ENCODE data around the gene INPP5K.

The INPP5K gene

DNA sequence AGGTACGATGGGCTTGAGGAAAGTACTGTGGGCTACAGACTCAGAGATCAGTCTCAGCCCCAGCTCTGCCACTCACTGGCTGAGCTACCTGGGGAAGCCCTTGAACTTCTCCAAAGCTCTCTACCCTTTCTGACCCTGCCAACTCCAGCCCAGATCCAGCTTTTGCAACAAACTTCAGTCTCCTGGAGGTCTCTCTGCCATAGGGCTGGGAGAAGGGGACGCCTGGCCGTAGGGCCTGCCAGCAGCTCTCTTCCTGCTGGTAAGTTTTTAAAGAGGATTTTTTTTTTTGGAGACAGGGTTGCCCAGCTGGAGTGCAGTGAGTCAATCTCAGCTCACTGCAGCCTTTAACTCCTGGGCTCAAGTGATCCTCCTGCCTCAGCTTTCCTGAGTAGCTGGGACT is 11.5 kb downstream of the INPP5K start:
- FAIRE-seq, result no peak

DNA sequence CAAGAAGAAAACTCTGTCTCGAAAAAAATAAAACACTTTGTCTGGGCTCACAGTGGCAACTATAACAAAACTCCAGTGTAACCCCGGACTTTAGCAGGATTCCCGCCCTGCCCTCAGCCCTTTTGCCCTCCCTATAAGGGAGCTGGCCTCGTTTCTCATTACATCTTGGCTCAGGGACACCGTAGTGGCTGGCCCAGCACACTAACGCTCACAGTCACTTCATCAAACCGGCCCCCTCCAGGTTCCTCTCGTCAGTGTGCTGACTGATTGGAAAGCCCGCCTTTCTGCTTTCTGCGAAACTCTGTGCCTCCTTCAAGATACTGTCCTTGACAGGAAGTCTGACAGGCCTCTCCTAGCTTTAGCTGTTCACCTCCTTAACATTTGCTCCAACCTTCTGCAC is 12.7 kb downstream of the INPP5K start:
- FAIRE-seq, result no peak

DNA sequence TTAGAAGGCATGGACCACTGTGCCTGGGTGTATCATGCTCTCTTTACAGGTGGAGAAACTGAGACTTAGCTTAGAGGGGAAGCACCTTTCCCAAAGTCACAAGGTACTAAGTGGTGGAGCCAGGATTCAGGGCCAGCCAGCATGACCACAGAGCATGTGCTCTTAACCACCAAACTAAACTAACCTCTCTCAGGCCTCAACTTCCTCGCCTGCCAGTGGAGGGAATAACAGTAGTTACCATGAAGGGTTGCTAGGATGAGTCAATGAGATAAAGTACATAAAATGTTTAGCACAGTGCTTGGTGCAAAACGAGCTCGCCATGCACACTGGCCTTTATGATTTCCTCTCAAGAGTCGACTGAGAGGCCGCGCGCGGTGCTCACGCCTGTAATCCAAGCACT is 17.5 kb downstream of the INPP5K start:
- no peak for FAIRE-seq

DNA sequence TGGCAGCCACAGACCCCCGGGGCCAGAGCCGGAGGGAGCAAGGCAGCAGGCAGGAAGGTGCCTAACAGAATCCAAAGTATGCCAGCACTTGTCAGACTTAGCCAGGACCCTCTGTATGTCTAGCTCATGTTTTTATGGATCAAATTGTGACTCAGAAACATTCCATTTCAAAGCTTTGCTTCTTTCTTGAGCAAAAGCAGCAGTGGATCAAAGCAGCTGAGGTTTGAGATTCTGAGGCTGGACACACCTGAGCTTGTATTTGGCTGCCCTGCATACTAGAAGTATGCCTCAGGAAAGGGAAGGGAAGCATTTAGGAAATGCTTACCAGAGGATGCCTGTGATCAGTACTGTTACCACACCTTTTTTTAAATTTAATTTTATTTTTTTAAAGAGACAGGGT is 18.2 kb downstream of the INPP5K start:
- FAIRE-seq, result no peak

DNA sequence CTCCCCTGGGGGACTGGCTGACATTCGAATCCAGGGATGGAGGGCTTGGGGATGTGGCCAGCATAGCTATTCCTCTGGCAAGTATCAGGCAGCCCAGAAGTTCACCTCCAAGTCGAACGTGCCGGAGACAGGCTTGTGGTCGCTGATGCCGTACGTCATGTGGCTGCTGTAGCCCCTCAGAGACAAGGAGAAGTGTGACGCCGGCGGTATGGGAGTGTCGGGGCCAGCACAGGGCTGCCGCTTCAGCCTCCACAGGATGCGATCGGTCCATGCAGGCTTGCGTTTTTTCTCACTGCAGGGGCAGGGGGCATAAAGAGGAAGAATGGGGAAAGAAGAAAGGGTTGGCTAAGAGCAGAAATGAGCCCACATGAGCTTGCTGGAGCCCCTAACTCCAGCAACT is 18.6 kb downstream of the INPP5K start:
- FAIRE-seq, result no peak

DNA sequence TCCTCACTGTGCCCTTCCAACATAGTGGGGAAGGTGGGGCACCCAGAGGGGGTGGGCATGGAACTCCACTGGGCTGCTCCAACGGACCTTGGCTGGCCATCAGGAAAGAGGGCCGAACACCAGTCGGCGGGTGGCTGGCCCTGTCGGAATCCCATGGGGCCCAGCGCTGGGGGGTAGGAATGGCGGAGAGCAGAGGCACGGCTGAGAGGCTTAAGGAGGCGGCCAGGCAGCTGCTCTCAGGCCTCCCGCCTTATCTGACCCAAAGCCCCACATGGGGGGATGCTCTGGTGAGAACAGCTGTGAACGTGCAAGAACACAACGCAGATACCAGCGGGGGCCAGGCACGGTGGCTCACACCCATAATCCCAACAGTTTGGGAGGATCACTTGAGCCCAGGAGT is 19.5 kb downstream of the INPP5K start:
- FAIRE-seq, result no peak

DNA sequence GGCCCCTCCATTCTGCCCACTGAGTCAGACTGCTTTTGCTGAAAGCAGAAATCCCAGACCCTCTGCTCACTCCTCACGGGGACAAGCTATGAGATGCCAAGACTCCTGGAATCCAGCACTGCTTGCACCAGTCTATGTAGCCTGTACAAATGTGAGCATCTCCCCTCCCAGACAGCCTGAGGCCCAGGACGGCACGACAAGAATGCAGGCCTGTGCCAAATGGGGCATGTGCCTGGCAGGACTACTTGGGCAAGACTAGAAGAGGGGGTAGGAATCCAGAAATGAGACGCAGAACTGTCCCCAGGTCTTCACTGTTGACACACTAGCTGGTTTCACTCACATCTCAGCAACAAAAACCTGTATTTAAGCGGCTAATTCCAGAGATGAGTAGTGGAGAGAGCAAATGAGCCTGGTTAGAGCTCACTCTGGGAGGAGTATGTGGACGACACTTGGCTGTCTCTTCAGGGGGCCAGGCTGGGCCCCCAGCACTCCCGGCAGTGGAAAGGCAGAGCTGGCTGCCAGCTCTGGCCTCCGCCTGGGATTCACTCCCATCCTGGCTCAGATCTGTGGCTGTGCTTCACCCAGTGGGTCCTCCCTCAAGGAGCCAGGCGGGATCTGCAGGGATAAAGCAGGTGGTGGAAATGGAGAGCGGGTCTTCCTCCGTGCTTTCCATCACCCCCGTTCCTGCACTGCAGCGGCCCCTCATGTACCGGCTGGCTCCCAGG is 21.0 kb downstream of the INPP5K start:
- FAIRE-seq, result no peak

DNA sequence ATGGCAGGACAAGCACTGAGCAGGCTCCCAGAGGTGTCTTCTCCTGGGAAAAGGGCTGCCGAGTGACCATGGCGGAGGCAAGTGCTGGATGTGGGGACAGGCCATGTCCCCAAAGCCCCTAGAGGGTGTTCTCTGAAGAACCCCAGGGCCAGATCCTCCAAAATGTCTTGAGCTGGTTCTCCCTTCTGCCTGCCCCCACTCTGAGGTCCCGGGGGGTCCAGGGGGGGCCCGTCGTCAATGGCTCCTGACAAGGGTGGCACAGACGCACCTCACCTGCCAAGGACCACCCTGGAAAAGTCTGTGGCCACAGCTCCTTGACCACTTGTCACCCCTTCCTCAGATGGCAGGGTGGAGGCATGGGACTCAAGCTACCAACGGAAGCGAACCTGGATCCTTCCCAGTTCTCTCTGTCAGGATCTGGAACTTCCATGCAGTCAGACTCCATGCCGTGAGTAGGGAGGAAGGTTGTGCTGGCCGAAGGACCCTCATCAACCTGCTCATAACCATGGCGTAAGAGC is 21.6 kb downstream of the INPP5K start:
- FAIRE-seq, result no peak

DNA sequence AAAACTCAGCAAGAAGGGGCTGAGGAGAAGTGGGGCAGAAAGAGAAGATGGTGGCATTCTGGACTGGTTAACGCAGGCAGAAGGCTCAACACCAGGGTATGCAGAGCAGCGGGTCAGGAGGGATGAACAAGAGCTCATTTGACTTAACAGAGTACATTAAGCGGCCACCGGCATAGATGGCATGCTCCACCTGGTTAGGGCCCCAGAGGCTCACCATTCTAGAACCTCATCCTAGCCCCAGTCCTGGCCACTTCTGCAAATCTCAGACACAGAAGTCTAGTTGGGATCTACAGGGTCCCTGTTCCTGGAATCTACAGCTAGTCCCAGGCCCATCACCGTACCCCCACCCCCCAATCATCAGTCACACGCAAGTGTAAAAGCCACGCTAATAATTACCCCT is 22.2 kb downstream of the INPP5K start:
- FAIRE-seq, result no peak

DNA sequence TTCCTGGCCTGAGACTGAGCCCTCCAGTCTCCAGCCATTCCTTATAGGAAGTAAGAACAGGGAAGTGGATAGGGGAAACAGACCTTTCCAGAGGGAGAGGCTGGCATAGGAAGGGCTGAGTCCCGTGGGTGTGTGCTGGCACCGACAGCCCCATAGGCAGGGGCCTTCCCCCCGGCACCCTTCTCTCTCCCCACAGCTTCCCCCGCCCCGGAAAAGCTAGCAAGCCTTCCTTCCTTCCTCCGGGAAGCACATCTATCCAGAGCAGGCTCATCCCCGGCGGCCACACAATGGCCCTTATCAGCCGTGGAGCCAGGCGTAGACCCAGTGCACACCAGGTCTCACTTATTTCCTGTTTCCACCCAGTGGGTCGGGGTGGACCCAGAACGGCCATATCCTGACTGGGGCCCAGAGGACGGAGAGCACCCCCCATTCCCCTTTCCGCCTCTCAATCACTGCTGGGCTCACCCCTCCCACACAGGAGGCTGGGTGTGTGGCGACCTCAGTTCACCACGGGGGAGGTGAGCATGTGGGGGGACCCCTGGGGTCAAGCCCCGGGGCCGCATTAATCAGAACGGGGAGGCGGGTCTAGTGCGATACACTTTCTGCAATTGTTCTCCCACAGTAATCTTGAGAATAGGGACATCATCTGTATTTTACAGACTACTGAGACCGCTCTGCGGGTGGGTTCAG is 23.0 kb downstream of the INPP5K start:
- no peak for FAIRE-seq

DNA sequence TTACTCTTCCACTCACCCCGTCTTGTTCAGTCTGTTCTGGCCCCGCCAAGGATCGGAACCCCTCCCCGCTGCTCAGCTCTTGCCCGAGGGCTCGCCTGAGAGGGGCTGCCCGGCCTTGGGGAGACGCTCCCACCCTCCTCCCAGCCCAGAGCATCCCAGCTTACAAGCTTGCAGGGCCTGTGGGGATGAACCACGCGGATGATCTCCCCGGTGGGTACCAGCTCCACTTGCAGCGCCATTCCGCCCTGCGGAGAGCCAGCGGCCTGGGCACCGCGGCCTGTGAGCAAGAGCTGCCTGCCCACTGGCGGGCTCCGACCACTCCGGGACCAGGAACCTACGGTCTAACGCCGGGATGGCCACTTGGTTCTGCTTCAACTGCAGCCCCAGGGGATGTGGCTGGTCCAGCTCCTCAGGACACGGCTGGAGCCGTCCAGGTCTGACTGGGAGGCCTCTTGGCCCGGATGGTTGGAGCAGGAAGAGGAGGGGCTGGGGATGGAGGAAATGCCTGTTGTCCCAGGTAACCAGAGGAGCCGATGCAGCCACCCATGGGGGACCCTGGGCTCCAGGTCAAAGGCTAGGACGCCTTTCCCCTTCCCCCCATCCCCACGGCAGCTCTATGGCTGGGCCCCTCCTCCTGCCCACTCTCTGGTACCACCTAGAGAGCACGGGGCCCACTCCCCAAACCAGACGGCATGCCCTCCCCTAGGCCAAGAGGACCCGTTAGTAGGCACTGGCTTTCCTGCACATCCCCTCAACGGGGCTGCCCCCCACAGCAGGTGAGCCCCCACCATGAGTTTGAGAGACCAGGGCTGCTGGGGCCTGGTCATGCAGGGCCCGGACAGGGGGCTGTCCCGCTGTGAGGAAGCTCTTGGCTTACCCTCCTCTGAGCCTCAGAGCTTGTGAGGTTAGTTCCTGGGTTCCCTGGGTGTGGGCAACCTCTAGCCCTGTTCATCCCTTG is 23.9 kb downstream of the INPP5K start, which contains the start of gene MYO1C:
Gene MYO1C, minus strand, starts transcription at position 438 of the 958 bp plus-strand sequence. Its CDS starts 199 bp downstream, at position 239.
- FAIRE-seq, result no peak

DNA sequence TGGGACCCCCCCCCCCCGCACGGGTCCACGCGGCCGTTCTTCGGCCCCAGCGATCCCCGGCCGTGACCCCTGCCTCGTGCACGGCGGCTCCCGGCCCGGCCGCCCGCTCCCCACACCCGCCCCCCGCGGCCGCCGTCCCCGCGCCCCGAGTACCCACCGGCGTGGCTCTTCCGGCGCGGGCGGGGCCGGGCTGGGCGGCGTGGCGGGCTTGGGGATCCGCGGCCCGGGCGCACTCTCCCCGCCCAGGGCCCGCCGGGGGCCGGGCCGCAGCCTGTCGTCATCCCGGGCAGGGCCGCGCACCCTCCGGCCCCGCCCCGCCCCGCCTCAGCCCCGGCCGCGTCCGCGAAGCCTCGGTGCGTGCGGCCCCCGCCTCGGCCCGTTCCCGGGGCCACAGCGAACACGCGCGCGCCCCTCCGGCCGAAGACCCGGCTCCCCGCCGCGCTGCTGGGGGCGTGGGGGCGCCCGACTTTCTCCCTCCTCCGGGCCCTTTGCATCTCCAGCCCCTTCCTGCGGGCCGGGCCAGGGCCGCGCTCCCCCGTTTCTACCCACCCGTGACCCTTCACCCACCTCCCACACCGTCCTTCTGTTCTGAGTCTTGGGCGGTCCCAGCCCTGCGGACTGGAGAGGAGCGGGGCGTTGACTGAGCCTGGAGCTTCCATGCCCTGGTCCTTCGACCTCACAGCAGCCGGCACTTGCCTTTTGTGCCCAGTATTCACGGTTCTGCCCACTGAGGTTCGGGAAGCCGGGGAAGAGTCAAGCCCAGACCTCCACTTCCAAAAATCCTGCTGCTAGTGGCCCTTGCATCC is 24.8 kb downstream of the INPP5K start:
- FAIRE-seq, result no peak

DNA sequence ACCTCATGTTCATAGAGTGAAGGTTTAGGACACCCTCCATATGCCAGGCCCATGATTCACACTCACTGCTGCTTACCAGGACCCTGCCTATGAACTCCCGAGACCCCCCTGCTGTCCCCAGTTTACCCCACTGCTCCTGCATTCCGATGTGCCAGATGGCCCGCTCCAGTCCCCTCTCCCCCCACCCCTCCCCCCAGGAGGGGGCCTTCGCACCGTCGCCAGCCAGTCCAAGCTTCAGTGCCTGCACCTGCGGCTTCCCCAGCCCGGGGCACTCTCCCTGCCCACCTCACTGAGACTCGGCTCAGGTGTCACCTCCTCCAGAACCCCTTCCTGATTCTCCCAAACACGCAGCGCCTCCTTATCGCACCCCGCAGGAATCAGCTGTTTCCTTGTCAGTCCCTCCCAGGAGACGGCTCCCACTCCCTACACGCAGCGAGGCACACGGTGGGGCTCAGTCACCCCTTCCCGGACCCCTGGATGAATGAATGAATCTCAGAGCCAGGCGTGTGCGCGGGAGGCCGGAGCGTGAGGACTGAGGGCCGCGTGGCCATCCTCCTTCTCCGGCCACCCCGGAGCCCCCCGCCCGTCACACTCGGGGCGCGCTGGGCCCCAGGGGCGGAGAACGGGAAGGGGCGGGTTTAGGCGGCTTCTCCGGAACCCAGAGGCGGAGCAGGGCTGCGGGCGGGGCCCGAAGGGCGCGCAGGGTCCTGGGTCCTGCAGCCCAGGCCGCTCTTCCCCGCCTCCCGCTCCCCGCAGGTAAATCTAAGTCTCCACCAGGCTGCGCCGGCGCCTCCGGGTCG is 25.6 kb downstream of the INPP5K start:
- FAIRE-seq, result no peak

DNA sequence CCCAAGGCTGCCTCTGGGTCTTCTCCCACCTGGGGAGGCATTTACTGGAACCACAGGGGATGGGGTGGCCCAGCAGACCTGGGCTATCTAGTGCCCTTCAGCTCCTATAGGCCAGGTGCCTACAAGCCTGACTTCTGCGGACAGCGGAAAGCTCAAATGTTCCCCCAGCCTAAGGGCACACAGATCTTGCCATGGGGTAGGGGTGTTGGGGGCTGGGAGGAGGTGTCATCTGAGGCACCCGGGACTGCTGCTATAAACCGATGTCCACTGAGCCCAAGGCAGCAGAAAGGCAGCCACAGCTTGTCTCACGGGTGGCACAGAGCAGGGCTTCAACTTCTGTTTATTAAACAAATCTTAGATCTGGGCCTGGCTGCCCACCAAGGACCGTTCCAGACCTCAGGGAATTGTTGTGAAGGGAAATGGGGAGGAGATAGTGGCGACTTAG is 27.6 kb downstream of the INPP5K start:
- no peak for FAIRE-seq

DNA sequence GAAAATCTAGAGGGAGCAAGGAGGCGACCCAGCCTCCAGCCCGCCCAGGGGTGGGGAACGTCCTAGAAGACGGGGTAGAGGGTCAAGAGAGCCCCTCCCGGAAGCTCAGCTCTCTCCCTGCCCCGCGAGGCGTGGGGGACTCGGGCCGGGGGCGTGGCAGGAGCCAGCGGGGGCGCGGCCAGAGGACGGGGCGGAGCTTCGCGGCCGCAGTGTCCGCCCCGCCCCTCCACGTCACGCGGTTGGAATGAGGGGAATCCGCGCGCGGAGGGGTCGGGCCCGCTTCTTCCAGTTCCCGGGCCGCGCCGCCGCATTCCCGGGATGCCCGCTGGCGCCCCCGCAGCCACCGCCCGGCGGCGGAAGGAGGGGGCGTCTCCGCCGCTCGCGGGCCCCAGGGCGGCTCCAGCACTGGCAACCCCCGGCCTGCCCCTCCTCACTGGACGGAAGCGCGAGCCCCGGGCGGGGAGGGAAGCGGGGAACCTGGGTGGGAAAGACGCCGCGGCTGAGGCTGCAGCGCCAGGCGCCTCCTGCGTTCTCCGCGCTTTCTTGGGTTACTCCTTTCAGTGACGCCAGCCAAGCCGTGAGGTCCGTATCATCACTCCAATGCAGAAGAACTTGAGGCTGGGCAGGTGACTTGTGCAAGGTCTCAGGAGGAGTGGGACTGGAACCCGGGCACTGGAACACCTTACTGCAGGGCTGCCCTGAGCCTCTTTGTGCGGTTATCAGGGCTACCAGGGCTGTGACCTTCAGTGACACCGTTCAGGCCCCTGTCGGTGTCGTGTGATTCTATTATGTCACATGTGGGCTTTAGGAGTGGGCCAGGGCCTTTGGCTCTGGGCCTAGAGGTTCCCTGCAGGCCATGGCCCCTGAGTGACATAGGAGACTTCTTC is 28.2 kb downstream of the INPP5K start:
- FAIRE-seq, result no peak

DNA sequence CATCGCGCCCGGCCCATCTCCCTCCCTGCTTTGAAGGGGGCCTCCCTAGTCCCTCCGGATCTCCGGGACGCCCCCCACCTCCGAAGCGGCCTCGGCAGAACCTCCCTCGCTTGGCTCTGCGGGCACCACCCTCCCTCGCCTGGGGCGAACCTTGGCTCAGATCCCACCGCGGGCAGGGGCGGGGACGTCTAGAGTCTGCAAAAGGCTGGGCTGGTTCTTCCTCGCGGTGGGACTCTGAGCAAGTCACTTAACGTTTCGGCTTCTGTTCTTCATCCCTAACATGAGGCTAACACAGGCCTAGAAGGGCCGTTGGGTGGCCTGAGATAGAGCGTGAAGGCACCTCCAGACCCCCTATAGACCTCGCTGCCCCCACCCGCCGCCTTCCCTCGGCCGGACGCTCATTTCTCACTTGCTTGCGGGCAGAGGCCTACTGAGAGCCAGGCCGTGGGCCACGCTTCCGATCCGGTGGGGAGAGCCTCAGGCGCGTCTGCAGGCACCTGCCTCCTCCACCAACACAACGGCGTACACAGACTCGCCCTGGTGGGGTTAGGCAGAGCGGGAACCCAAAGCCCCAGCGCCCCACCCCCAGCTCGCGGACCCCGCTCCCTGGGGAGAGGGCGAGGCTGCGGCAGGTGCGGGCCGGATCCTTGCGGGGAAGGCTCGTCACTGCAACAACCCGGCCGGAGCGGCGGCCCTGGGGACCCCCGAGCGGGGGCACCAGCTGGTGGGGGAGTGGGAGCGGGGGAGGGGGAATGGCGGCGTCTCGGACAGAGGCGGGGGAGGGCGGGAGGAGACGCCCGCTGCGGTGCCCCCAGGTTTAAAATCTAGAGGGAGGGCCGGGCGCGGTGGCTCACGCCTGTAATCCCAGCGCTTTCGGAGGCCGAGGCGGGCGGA is 29.4 kb downstream of the INPP5K start:
- no peak for FAIRE-seq

DNA sequence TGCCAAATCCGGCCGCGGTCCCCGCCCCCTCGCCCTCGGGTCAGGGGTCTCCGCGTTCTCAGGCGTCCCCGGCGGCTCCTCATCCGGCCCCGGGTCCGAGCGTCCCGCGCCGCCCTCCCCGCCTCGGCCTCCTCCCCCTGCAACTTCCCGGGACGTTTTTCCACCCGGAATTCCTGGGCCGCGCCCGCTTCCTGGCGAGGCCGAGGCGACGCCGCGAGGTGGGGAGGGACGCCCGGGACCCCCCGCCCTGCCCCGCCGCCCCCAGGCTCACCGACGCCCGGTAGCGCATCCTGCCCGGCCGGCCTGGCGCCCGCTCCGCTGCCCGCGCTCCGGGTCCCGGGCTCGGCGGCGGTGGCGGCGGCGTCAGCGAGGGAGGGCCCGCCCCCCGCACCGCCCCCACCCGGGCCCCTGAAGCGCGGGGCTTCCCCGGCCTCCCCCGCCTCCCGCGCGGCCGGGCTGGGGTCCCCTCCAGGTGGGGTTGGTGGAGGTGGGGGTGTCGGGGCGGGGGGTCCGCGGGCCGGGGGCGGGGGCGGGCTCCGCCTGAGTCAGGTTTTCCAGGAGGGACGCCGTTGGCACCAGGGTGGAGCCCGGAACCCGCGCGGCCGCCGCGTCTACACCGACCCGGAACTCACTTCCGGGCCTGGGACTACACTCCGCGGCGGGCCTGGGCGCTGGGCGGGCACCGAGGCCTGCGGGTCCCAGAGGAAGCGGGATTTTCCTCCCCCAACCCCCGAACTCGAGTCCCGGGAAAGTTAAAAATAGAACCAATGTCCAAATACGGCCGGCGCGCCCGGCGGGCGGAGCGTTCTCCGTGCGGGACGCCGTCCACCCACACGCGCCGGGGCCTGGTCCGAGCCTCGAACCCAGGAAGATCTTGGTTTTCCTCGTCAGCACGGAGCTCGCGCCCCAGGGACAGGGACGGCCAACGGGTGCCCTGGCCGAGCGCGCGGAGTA is 30.7 kb downstream of the INPP5K start:
- no peak for FAIRE-seq
